Lower leg skin (tissue), 3 donors: ENCODE data around the gene PIK3R3.

ENCODE experiments used
- CTCF ChIP-seq, 3 donors: fragments of 450-650 bp; IDR thresholded peaks; one replicate each; pipeline ENCODE4 v1.5.1; 2016; ENCODE audit warnings: antibody characterized with exemption in 3 of 3, mild to moderate bottlenecking in 3 of 3, moderate library complexity in 2 of 3
- POLR2A ChIP-seq, 2 donors: fragments of 450-650 bp; IDR thresholded peaks; one replicate each; pipeline ENCODE4 v1.6.1; 2016 to 2017; ENCODE audit warnings: antibody characterized with exemption in 2 of 2, mild to moderate bottlenecking in 1 of 2, moderate library complexity in 1 of 2

- no peak for TF ChIP-seq CTCF (IDR thresholded peaks at IDR 0.05)
- no peak for TF ChIP-seq POLR2A (IDR thresholded peaks at IDR 0.05)
These were observed 127.9 kb downstream of the PIK3R3 start for GRCh38 chr1:46004492-46004891.
